PC-3 (cell line): ENCODE measurements around the gene RNF157.

Experiments
- CTCF ChIP-seq: fragments of 300-600 bp; sonication (generic); conservative IDR thresholded peaks from 2 replicates; pipeline ENCODE4 v1.5.1; 2017; ENCODE audit warnings: antibody characterized with exemption, low read depth, mild to moderate bottlenecking, low read length
- EZH2 ChIP-seq: fragments of 300-600 bp; sonication (generic); IDR thresholded peaks from one replicate; pipeline ENCODE4 v1.6.1; 2017; ENCODE audit warnings: antibody characterized with exemption, mild to moderate bottlenecking, low read length; ENCODE audit not compliant: unreplicated experiment
- EZH2phosphoT487 ChIP-seq: fragments of 300-600 bp; sonication (generic); IDR thresholded peaks from 2 replicates; pipeline ENCODE4 v1.6.1; 2018; ENCODE audit warnings: mild to moderate bottlenecking, antibody characterized with exemption, low read length, borderline replicate concordance

- no peak; the same call in 1 of the 2 replicates for TF ChIP-seq CTCF
- no peak for TF ChIP-seq EZH2
- TF ChIP-seq EZH2phosphoT487 = no peak
Measured at GRCh38 chr17:76279742-76280287, 39.5 kb upstream of the RNF157 start.
